BLaER1 treated with 17β-estradiol and CSF1 and Interleukin-3, amounts not matched to agents 10 nM and 100 nM (cell line): Measurements from ENCODE around the gene C13orf46.
A peak's percentile ranks its signal among the peaks of the same experiment; 100 is the strongest.

Experiments used
- H3K27ac ChIP-seq, 11 experiments: shearing (Covaris generic); formaldehyde crosslinking; 2 replicates each; pipeline ENCODE4 v1.8.1; 2022
- H3K27me3 ChIP-seq, 11 experiments: shearing (Covaris generic); formaldehyde crosslinking; 2 replicates each; pipeline ENCODE4 v1.8.1; 2022
- H3K36me3 ChIP-seq, 11 experiments: shearing (Covaris generic); formaldehyde crosslinking; 2 replicates each; pipeline ENCODE4 v1.8.1; 2022
- H3K4me1 ChIP-seq, 10 experiments: shearing (Covaris generic); formaldehyde crosslinking; 2 replicates each; pipeline ENCODE4 v1.8.1; 2022
- H3K4me2 ChIP-seq, 11 experiments: shearing (Covaris generic); formaldehyde crosslinking; 2 replicates each; pipeline ENCODE4 v1.8.1; 2022
- H3K4me3 ChIP-seq, 10 experiments: shearing (Covaris generic); formaldehyde crosslinking; 2 replicates each; pipeline ENCODE4 v1.8.1; 2022
- H3K9ac ChIP-seq, 11 experiments: shearing (Covaris generic); formaldehyde crosslinking; 2 replicates each; pipeline ENCODE4 v1.8.1; 2022
- H3K9me3 ChIP-seq, 11 experiments: shearing (Covaris generic); formaldehyde crosslinking; replicated peaks in 1 of 11; 2 replicates each; pipeline ENCODE4 v1.8.1; 2022
- H4K20me1 ChIP-seq, 11 experiments: shearing (Covaris generic); formaldehyde crosslinking; 2 replicates each; pipeline ENCODE4 v1.8.1; 2022
- Cebpa-rat ChIP-seq, 11 experiments: shearing (Covaris generic); IDR thresholded peaks; 2 replicates each; pipeline ENCODE4 v1.8.1; 2022

The C13orf46 gene

GRCh38 chr13:113945857-113946408, 27.9 kb downstream of the C13orf46 start:
- Histone ChIP-seq H3K4me1 (peaks cover 35 to 50% (median 47%) of the 10 kb centered on the region in 10 experiments), H4K20me1 (peaks cover 0 to 41% (median 0%) of the 10 kb centered on the region in 11 experiments; a peak in 8 of 22 replicates), H3K9ac (no peak overlapping the region), H3K4me3 (no peak overlapping the region), H3K27ac (no peak overlapping the region), H3K9me3 (peaks cover 0 to 7% (median 0%) of the 10 kb centered on the region in 11 experiments; a peak in 4 of 22 replicates), H3K36me3 (no peaks in the 10 kb centered on the region), H3K4me2 (peak overlapping the region in 8 of 11 experiments; percentile 53 to 91 (median 81); a peak in 12 of 22 replicates), H3K27me3 (no peaks in the 10 kb centered on the region; a peak in 1 of 22 replicates)
- no peak for TF ChIP-seq Cebpa-rat (IDR thresholded peaks at IDR 0.05)

GRCh38 chr13:113943821-113944565, 29.9 kb downstream of the C13orf46 start:
- Histone ChIP-seq H3K9ac (no peak overlapping the region), H3K27me3 (no peaks in the 10 kb centered on the region; a peak in 1 of 22 replicates), H3K36me3 (no peaks in the 10 kb centered on the region), H3K4me3 (no peak overlapping the region), H3K4me1 (peaks cover 26 to 40% (median 33%) of the 10 kb centered on the region in 10 experiments), H4K20me1 (peaks cover 0 to 42% (median 0%) of the 10 kb centered on the region in 11 experiments; a peak in 6 of 22 replicates), H3K4me2 (no peak overlapping the region), H3K9me3 (peaks cover 0 to 4% (median 0%) of the 10 kb centered on the region in 11 experiments; a peak in 4 of 22 replicates), H3K27ac (no peak overlapping the region)
- TF ChIP-seq Cebpa-rat (IDR thresholded peaks at IDR 0.05) = no peak

GRCh38 chr13:113942591-113943103, 31.2 kb downstream of the C13orf46 start:
- Histone ChIP-seq H3K4me2 (no peak overlapping the region), H4K20me1 (peaks cover 0 to 42% (median 0%) of the 10 kb centered on the region in 11 experiments; a peak in 6 of 22 replicates), H3K9me3 (no peaks in the 10 kb centered on the region), H3K36me3 (no peaks in the 10 kb centered on the region), H3K9ac (no peak overlapping the region), H3K27me3 (peaks cover 0 to 4% (median 0%) of the 10 kb centered on the region in 11 experiments; a peak in 2 of 22 replicates), H3K4me1 (peaks cover 13 to 39% (median 28%) of the 10 kb centered on the region in 10 experiments), H3K27ac (no peak overlapping the region), H3K4me3 (no peak overlapping the region)
- TF ChIP-seq Cebpa-rat (IDR thresholded peaks at IDR 0.05) = no peak

DNA sequence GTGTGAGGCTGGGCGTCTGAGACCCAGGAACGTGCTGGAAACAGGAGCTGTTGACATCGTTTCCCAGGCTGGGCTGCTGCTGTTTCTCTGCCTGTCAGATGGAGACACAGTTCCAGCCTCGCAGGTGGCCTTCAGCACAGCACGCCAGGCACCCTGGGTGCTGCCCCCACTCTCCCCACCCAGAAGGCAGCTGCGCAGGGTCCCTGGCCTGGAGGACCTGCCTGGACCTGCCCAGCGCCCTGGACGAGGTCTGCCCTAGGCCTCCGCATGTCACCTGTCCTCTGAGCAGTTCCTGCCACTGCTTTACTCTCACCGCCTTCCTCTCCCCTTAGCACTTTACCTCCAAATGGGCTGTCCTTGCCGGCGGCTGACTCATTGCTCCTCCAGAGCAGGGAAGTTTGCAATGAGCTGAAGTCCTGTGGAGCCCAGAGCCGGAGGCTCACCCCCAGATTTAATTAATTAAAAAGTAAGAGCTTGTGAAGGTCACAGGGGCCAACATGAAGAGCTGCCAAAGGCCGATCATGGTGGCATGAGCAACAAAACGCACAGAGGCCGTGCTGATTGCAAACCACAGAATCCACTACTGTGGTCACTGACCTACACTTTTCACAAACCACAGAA, 32.2 kb downstream of the C13orf46 start:
- Histone ChIP-seq H4K20me1 (peaks cover 0 to 35% (median 0%) of the 10 kb centered on the region in 11 experiments; a peak in 6 of 22 replicates), H3K27ac (no peak overlapping the region), H3K36me3 (no peaks in the 10 kb centered on the region), H3K9me3 (no peaks in the 10 kb centered on the region), H3K4me3 (no peak overlapping the region), H3K27me3 (peaks cover 0 to 5% (median 0%) of the 10 kb centered on the region in 11 experiments; a peak in 2 of 22 replicates), H3K9ac (no peak overlapping the region), H3K4me2 (no peak overlapping the region), H3K4me1 (peaks cover 4 to 36% (median 23%) of the 10 kb centered on the region in 10 experiments)
- TF ChIP-seq Cebpa-rat (IDR thresholded peaks at IDR 0.05) = no peak

GRCh38 chr13:113939944-113940297, 34.0 kb downstream of the C13orf46 start:
- Histone ChIP-seq H3K4me1 (peaks cover 0 to 24% (median 12%) of the 10 kb centered on the region in 10 experiments; a peak in 14 of 20 replicates), H3K9ac (no peak overlapping the region), H3K27ac (no peak overlapping the region), H3K9me3 (no peaks in the 10 kb centered on the region), H4K20me1 (peaks cover 0 to 28% (median 0%) of the 10 kb centered on the region in 11 experiments; a peak in 6 of 22 replicates), H3K27me3 (peaks cover 0 to 5% (median 0%) of the 10 kb centered on the region in 11 experiments; a peak in 2 of 22 replicates), H3K4me3 (no peak overlapping the region), H3K36me3 (no peaks in the 10 kb centered on the region), H3K4me2 (no peak overlapping the region)
- no peak for TF ChIP-seq Cebpa-rat (IDR thresholded peaks at IDR 0.05)

DNA sequence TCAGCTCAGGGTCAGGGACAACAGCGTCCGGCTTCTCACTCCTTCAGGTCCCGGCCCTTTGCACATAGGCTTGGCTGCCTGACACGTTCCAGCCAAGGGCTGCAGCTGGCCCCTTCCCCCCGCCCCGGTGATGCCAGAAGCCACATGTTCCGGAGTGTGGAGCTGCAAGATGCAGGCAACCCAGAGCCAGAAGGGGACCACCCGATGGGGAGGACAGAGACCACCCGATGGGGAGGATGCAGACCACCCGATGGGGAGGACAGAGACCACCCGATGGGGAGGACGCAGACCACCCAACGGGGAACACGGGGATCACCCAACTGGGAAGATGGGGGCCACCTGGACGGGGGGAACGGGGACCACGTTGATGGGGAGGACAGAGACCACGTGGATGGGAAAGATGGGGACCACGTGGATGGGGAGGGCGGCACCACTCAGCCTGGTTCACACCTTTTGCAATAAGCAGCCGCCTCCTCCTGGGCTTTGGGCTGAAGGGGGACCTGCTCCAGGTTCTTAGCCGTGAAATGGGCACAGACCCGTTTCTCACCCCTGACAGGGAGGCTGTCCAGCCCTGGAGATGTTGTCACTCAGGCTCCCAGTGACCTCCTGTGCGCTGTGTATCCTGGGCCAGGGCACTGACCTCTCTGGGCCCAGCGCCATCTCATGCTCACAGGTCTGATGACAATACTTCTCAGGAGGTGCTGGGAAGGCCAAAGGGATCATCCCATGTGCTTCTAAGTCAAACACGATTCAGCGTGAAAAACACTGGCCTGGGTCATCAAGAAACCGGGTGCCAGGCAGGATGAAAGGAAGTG, 34.5 kb downstream of the C13orf46 start:
- TF ChIP-seq Cebpa-rat (IDR thresholded peaks at IDR 0.05) = no peak
- H3K4me3 ChIP-seq = no peak overlapping the region
- H3K9me3 ChIP-seq = no peaks in the 10 kb centered on the region
- H3K27ac ChIP-seq = no peak overlapping the region
- H3K9ac ChIP-seq = no peak overlapping the region
- H3K36me3 ChIP-seq = no peaks in the 10 kb centered on the region
- H3K4me1 ChIP-seq = peaks cover 0 to 24% (median 12%) of the 10 kb centered on the region in 10 experiments; a peak in 14 of 20 replicates
- peaks cover 0 to 28% (median 0%) of the 10 kb centered on the region in 11 experiments; a peak in 6 of 22 replicates for H4K20me1 ChIP-seq
- peaks cover 0 to 10% (median 0%) of the 10 kb centered on the region in 11 experiments; a peak in 4 of 22 replicates for H3K27me3 ChIP-seq
- no peak overlapping the region; a peak in 1 of 22 replicates for H3K4me2 ChIP-seq

DNA sequence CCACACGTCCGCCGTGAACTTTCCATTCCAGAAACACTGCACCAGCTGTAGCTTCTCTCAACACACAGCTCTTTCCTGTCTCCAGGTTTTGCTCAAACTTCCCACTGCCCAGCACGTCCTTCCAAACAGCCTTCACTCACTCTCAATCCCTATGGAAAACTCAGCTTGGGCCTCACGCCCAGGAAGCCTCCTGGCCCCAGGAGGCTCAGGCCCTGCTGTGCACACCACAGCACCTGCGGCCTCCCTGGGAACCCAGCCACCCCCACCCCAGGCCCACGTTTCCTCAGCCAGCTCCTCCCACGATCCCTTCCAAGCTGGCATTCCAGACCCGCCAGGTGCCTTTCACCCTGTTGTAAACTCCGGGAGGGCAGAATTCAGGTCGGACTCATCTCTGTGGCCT, 35.2 kb downstream of the C13orf46 start:
- peaks cover 0 to 16% (median 4%) of the 10 kb centered on the region in 11 experiments; a peak in 8 of 22 replicates for H3K27me3 ChIP-seq
- no peak for TF ChIP-seq Cebpa-rat (IDR thresholded peaks at IDR 0.05)
- H3K4me2 ChIP-seq = peak overlapping the region in 2 of 11 experiments; percentile 61 to 63; a peak in 3 of 22 replicates
- H3K27ac ChIP-seq = no peak overlapping the region
- peaks cover 0 to 22% (median 0%) of the 10 kb centered on the region in 11 experiments; a peak in 6 of 22 replicates for H4K20me1 ChIP-seq
- H3K4me1 ChIP-seq = peaks cover 0 to 27% (median 12%) of the 10 kb centered on the region in 10 experiments; a peak in 14 of 20 replicates
- H3K9me3 ChIP-seq = no peaks in the 10 kb centered on the region
- no peak overlapping the region for H3K9ac ChIP-seq
- H3K36me3 ChIP-seq = no peaks in the 10 kb centered on the region
- H3K4me3 ChIP-seq = no peak overlapping the region

GRCh38 chr13:113938246-113938645, 35.6 kb downstream of the C13orf46 start:
- H3K27ac ChIP-seq = no peak overlapping the region
- H4K20me1 ChIP-seq = peaks cover 0 to 22% (median 0%) of the 10 kb centered on the region in 11 experiments; a peak in 5 of 22 replicates
- peak overlapping the region in 8 of 11 experiments; percentile 16 to 63 (median 36); a peak in 13 of 22 replicates for H3K4me2 ChIP-seq
- H3K4me3 ChIP-seq = no peak overlapping the region
- H3K4me1 ChIP-seq = peaks cover 0 to 29% (median 12%) of the 10 kb centered on the region in 10 experiments; a peak in 14 of 20 replicates
- H3K9me3 ChIP-seq = no peaks in the 10 kb centered on the region
- no peak for TF ChIP-seq Cebpa-rat (IDR thresholded peaks at IDR 0.05)
- H3K27me3 ChIP-seq = peaks cover 0 to 18% (median 5%) of the 10 kb centered on the region in 11 experiments; a peak in 8 of 22 replicates
- H3K9ac ChIP-seq = no peak overlapping the region; a peak in 1 of 22 replicates
- H3K36me3 ChIP-seq = no peaks in the 10 kb centered on the region
